Suppressor macrophage treated with lipopolysaccharide for 4 hours (primary cell): ENCODE data around the gene GPRC5A.
"Not testable (repeated sequence)": the region's sequence is repeated elsewhere in the genome, so short reads cannot be mapped to it uniquely, and the experiment has no call there.

ENCODE experiments used
- DNase-seq: peaks from one replicate; pipeline ENCODE4 v3.0.0-alpha.2; 2020

Gene GPRC5A, protein sequence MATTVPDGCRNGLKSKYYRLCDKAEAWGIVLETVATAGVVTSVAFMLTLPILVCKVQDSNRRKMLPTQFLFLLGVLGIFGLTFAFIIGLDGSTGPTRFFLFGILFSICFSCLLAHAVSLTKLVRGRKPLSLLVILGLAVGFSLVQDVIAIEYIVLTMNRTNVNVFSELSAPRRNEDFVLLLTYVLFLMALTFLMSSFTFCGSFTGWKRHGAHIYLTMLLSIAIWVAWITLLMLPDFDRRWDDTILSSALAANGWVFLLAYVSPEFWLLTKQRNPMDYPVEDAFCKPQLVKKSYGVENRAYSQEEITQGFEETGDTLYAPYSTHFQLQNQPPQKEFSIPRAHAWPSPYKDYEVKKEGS

DNA sequence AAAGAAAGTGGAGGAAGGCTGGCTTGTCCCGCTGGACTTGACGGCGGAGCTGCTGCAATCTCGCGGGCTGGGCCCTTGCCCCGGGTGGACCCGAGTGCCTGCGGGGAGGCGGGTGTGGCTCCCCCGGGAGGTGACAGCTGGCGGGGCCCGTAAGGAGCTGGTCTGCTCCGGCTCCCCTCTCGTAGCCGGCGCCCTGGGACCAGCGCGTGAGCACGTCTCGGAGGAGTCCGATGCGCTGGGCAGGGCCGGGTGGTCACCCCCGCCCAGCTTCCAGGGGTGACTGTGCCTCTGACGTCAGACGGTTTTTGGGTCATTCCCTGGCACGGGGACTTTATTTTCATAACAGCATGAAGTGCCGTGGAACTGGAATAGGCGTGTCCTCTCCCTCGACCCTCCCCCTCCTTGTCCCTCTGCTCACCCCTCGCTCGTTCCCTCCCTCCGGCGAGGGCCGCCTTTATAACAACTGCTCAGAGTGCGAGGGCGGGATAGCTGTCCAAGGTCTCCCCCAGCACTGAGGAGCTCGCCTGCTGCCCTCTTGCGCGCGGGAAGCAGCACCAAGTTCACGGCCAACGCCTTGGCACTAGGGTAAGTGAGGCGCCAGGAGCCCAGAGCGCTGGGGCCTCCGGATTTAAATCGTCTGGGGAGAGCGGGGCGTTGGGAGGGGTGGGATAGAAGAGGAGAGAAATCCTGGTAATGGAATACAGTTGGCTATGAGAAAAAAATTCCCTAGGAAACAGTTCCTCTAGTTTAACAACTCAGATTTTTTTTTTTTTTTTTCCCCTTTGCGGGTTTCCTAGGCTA is at the start of gene GPRC5A:
Gene GPRC5A, plus strand, starts transcription at position 483 of the 801 bp plus-strand sequence. CDS start 16,688 bp downstream, outside the sequence.
- peak; percentile 85 for DNase-seq

DNA sequence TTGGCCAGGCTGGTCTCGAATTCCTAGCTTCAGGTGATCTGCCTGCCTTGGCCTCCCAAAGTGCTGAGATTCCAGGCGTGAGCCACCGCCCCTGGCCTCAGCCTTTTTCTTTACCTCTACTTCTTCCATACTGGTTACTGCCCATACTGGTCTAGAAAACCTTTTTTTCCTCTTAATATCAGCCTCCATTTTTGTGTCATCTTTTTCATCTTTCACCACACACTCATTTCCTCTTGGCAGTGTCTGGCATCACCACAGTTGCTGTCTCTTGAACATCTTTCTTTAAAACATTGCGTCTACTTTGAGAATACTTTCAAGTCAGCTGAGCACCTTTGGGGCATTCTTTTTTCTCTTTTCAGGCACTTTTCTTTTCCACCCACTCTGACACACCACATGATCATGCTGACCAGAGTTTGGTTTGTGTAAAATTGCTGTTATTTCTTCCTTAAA is 45.5 kb upstream of the GPRC5A start:
- DNase-seq = no peak

DNA sequence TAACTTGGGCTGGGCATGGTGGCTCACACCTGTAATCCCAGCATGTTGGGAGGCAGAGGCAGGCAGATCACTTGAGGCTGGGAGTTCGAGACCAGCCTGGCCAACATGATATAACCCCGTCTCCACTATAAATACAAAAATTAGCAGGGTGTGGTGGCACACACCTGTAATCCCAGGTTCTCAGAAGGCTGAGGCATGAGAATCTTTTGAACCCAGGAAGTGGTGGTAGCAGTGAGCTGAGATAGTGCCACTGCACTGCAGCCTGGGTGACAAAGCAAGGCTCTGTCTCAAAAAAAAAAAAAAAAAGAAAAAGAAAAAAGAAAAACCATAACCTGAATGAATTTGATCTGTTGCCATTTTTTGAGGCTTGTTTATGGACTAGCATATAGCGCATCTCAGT is 44.6 kb upstream of the GPRC5A start:
- not testable (repeated sequence) for DNase-seq

DNA sequence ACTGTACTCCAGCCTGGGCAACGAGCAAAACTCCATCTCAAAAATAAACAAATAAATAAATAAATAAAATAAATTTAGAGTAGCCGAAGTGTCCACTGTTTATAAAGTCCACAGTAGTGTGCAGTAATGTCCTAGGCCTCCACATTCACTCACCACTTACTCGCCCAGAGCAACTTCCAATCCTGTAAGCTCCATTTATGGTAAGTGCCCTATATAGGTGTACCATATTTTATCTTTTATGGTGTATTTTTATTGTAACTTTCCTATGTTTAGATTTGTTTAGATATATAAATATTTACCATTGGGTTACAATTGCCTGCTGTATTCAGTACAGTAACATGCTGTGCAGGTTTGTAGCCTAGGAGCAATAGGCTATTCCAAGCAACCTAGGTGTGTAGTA is 37.9 kb upstream of the GPRC5A start:
- no peak for DNase-seq

DNA sequence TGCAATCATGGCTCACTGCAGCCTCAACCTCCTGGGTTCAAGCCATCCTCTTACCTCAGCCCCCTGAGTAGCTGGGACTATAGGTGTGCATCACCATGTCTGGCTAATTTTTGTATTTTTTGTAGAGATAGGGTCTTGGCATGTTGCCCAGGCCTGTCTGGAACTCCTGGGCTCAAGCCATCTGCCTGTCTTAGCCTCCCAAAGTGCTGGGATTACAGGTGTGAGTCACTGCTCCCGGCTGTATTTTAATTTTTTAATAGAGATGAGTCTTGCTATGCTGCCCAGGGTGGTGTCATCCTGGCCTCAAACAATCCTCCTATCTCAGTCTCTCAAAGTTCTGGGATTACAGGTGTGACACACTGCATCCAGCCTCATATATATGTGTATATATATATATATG is 31.7 kb upstream of the GPRC5A start:
- no peak for DNase-seq

DNA sequence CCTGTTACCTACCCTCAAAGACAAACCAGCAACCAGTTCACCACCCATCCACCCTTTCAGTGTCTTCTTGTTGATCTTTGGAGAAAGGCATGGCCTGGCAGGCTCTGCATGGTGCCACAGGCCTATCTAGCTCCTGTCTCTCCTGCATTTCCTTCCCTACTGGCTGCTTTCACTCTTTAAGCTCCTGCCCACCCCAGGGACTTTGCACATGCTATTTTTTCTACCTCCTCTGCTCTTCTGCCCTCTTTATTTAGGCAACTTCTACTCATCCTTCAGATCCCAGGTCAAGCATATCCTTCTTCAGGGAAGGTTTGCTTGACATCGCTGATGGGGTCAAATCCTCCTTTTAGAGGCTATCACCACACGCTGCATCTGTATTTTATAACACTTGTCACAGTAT is 27.1 kb upstream of the GPRC5A start:
- DNase-seq = no peak

DNA sequence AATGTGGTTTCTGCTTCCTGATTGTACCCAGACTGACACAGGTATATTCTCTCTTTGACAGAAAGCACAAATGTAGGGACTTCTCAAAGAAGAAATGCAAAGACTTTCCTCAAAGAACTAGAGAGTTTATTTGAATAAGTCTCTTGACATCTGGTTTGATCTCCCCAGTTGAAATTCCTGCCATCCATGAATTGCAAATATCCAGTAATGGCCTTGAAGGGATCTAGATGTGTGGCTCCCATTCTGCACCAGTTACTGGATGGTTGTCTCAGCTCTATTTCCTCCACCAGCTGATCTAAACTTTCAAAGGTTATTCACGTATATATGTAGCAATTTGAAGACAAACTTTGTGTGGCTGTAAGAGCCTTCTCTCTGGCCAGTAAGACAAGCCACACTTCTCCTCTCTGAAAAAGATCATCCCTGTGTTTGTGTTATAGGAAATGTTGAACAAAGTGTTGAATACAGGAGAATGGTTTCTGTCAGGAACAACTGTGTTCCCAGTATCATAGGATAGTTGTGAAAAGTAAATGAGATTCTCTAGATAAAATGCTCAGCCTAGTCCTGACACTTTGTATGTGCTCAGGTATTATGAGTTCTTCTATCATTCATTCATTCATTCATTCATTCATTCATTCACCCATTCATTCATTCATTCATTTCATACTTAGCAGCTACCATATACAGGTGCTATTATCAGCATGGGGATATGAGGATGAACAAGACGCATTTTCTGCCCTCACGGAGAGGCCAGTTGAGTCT is 22.7 kb upstream of the GPRC5A start:
- DNase-seq = no peak

DNA sequence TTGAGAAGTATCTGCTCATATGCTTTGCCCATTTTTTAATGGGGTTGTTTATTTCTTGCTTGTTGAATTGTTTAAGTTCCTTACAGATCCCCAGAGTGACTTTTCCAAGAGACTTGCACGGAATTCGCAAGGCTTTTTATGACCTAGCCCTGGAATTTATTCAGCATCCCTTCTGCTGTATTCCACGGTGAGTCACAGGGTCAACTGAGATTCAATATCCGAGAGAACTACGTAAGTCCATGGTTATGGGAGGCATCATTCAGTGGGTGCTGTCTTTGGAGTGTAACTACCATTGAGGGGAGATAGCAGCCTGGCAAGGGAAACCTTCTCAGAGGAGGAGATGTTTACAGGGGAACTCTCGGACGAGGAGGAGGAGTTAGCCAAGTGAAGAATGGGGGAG is 20.9 kb upstream of the GPRC5A start:
- no peak for DNase-seq

DNA sequence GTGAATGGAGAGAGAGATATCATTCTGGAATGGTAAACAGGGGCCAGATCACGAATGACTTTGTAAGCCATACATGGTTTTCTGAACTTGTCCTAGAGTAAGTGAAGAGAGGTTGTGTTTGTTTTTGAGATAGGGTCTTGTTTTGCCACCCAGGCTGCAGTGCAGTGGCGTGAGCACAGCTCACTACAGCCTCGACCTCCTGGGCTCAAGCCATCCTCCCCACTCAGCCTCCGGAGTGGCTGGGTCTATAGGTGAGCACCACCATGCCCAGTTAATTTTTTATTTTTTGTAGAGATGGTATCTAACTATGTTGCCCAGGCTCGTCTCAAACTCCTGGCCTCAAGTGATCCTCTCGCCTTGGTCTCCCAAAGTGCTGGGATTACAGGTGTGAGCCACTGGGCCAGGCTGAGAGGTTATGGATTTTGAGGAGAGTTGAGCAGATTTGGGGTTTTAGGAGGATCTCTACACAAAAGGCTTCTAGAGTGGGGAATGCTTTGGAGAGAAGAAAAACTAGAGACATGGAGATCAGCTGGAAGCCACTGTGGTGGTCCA is 19.7 kb upstream of the GPRC5A start:
- DNase-seq = no peak

DNA sequence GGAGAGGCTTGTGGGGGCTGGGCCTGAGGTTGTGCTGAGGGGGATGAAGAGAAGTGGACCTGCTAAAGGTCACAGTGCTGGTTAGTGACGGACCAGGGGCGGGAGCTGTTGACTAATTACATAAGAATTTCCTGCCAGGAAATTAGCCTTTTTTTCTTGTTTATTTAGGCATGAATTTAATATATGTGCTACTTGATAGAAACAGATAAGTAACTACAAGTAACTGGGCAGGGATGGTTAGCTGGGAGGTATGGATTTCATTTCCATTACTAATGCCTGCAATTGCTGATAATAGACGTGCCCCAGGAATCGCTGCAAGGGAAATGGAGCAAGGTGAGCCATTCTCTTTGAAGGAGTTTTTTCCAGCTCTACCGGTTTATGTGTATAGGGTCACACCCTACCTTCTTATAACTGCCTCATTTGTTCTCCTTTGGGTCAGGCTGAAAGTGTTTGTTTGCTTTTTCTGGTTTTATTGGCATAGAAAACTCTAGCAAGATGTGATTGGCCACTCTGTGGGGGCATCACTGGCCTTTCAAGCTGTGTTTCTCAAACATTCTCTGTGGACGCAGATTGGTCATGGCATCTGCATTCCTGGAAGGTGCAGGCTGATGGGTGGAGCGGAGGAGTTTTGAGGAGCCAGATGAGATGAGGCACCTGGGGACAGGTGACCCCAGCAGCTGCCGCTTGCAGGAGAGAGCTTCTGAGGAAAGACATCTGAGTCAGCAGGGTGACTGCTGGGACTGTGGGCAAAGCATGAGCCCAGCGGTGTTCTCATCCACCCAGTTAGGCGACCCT is 19.0 kb upstream of the GPRC5A start:
- DNase-seq = no peak

DNA sequence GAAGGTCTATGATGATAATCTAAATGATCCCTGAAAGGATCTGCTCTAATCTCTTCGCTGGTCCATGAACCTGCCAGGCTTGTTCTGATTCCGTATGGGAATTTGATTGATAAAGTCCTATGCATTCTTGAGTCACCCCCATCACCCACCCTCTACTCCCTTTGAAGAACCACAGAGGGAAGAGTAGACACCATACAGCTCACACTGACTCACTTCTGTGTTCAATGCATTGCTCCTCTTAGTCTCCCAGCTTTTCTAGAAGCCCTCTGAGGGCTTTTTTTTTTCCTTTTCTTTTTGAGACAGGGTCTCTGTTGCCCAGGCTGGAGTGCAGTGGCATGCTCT is 18.5 kb upstream of the GPRC5A start:
- no peak for DNase-seq

DNA sequence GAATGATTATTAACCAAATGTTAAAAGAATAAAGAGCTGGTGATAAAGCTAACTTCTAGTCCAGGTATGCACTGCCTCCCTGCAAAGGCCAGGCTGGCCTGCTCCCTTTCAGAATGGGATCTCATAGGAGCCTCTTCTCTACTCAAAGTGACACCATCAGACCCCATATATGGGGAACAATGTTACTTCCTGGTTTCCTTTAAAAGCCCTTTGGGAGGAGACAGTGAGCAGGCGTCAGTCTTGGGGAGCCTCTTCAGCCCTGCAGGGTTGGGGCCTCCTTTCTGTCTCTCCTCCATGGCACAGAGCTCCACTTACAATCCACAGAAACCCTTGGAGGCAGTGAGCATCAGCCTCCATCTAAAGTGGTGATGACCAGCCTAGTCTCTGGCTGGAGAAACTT is 17.3 kb upstream of the GPRC5A start:
- DNase-seq = no peak

DNA sequence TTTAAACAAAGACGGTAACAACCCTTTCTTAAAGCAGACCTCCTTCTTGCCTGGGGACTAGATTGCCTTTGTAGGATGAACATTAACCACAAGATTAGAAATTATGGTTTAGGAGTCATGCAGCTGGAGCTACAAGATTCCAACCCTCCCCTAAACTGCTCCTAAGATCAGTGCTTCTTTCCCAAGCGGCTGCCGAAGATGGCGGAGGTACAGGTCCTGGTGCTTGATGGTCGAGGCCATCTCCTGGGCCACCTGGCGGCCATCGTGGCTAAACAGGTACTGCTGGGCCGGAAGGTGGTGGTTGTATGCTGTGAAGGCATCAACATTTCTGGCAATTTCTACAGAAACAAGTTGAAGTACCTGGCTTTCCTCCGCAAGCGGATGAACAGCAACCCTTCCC is 16.1 kb upstream of the GPRC5A start:
- DNase-seq = not testable (repeated sequence)

DNA sequence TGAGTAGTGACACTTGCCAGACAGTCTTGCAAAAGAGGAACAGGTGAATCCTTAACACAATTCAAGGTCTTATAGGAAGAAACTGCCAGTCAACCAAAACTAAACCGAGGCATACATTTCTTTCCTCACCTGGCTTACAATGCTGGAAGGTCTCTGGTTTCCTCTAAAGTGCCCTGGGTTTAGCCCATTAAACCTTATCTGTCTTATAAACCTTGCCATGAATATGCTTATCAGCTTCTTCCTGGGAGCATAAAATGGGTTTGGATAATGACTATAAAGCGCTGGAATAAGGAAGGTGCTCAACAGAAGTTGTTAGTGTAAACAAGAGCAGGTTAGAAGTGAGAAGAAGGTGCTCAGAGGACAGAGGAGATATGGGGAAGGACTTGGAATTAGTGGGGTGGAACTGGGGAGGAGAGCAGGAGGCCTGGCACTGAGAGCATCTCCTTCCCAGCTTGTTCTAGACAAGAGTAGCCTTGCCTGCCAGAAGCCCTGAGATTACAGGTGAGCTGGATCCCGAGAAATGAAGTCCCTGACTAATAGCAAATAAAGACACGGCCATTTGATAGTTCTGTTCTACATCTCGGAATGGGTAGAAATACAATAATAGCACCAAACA is 14.1 kb upstream of the GPRC5A start:
- no peak for DNase-seq

DNA sequence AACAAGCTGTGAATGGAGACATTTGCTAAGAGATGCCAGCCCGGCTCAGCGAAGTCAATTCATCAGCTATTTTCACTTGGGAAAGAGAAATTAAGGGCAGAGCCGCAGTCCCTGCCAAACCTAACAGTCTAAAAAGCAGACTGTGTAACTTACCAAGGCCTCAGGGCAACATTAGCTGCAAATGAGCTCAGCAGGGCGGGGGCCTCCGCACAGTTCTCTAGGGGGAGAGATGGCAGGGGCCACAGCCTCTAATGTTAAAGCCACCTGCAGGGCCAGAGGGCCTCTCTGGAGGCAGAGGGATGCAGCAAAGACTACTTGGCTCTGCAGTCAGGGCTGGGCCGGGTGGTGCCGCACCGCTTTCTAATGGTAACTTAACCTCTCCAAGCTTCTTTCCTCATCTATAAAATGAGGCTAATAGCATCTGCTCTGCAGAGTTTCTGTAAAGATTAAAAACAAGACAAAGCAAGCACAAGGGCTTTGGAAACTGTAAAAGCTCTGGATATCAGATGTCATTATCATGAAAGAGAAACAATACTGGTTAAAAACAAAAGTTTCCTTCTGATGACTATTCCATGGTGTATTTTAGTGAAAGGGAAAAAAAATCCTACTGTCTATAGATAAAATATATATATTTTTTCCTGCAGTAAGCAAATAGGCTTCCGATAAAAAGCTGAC is 13.4 kb upstream of the GPRC5A start:
- no peak for DNase-seq

DNA sequence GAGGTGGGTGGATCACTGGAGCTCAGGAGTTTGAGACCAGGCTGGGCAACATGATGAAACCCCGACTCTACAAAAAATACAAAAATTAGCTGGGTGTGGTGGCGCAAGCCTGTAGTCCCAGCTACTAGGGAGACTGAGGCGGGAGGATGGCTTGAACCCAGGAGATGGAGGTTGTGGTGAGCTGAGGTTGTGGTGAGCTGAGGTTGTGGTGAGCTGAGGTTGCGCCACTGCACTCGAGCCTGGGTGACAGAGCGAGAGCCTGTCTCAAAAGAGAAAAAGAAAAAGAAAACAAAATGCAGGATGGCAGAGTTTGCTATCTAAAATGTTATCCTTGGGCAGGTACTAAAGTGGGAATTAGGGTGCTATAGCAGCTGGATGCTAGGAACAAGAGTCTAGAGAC is 10.8 kb upstream of the GPRC5A start:
- no peak for DNase-seq

DNA sequence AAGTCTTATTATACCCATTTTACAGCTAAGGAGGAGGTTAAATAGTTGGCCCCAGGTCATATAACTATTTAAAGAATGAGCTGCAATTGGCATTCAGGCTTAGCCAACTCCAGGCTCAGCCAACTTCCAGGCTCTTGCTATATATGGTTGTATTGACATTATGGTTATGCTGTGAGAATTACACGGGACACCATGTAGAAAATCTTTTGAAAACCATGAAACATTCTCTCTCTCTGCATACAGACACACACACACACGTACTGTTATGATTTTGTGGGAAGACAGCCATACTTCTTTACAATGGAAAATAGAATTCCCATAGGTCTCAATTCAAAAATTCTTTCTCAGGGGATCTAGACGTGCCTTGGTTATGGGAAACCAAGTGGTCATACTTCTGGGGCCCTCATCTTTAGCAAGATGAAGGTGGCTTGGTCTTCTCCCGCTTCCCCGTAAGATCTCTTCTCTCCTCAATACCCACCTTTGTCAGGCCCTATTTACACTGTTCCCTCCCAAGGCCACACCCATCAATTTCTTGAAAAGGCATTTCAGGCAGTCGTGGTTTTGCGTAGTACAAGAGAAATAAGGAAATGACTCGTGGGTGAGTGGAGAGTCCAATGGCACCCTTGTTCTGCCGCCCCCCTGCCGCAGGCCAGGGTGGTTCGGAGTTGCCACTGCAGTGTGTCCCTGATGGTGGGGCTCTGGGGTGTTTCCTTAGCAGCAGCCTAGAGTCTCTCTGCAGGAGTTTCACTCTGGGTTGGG is 10.0 kb upstream of the GPRC5A start:
- no peak for DNase-seq

DNA sequence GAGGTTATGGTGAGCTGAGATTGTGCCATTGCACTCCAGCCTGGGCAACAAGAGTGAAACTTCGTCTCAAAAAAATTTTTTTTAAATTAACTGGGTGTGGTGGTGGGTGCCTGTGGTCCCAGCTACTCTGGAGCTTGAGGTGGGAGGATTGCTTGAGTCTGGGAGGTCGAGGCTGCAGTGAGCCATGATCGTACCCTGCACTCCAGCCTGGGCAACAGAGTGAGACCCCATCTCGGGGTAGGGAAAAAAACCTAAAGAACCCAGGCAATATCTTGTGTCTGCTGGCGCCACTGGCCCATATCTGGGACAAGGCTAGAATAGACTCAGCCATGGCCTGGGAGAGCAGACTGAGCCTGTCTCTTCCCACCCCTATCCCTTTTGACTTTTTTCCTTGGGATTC is 9.1 kb upstream of the GPRC5A start:
- no peak for DNase-seq

DNA sequence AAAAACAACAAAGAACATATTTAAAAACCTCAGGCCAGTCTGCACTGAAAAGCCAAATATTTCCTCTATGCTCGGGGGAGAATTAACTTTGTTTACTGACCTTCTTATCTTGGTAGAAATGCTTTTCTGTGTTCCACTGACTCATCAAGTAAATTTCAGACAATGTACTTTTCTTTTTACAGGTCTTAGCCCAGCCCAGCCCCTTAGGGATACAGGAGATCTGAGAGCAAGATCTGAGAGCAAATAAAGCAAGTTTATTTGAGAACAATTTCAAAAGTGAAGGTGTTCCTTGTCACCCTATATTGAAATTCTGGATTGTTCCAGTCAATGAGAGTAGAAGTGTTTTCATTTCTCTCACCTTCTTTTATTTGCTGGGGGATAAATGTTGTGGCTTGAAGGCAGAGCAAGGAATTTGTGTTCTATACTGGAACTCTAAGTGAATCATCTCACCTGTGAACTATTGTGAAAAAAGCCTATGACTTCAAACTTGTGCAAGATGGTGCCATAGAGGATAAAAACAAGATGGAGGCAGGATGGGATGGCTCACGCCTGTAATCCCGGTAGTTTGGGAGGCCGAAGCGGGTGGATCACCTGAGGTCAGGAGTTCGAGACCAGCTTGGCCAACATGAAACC is 7.9 kb upstream of the GPRC5A start:
- no peak for DNase-seq
